Measurements from ENCODE around the gene RAPGEF4. TPM values are rescaled to one million over a fixed set of nuclear protein-coding genes. Genes with fewer than 3 reads are reported as not detected.

RAPGEF4 gene
- total RNA-seq, 1 experiment from 2014 or later = 0.59 TPM

- ATAC-seq = peak; percentile 57
- Histone ChIP-seq H3K9me2 (ENCODE audit: insufficient read depth) (no peaks in the 10 kb centered on the region), H3K79me2 (ENCODE audit: insufficient read depth, low read length) (no peaks in the 10 kb centered on the region), H3K4me2 (ENCODE audit: low read length) (peak overlapping the region; percentile 52), H3K27me3 (ENCODE audit: insufficient read depth, low read length) (peaks cover 11% of the 10 kb centered on the region; the same call in 1 of the 2 replicates), H2AFZ (ENCODE audit: low read depth, low read length, poor library complexity, severe bottlenecking) (peak overlapping the region; percentile 57), H3K36me3 (ENCODE audit: control insufficient read depth in 1 of 2, insufficient read depth in 2 of 2, low read length in 2 of 2) (no peaks in the 10 kb centered on the region), H3K27ac (ENCODE audit: low read depth, low read length) (no peak overlapping the region), H3K4me1 (ENCODE audit: control insufficient read depth in 1 of 2, insufficient read depth in 2 of 2, low read length in 2 of 2) (peaks cover 16 to 17% of the 10 kb centered on the region in 2 experiments), H3K9ac (ENCODE audit: low read length) (no peak overlapping the region), H4K20me1 (ENCODE audit: insufficient read depth) (no peaks in the 10 kb centered on the region), H3K9me3 (ENCODE audit: control insufficient read depth in 1 of 2, insufficient read depth in 1 of 2, low read depth in 1 of 2, low read length in 2 of 2) (no peaks in the 10 kb centered on the region), H3K4me3 (replicated peaks in 1 of 2; ENCODE audit: low read depth in 1 of 2, low read length in 2 of 2) (no peak overlapping the region)
- BruUV-seq (replicated peaks) = no TSS peak
- ChIA-PET RAD21 (ENCODE audit: low non-redundant PET in 1 of 2, low total read pairs in 2 of 2, uncharacterized antibody in 2 of 2, unreplicated experiment in 2 of 2) (no interaction called here), CTCF (no interaction called here), POLR2A (no interaction called here)
- no peak for DNase-seq (ENCODE audit: low read depth, low spot score)
- intact Hi-C loops (cut with micrococcal nuclease) = no loop called here
- TF ChIP-seq CBX3 (IDR thresholded peaks at IDR 0.05; ENCODE audit: low read depth) (no peak), POLR2A (IDR thresholded peaks at IDR 0.05; ENCODE audit: borderline replicate concordance, extremely low read depth, insufficient read depth, insufficient read length) (no peak), ZFX (IDR thresholded peaks at IDR 0.05) (no peak), POLR2AphosphoS5 (IDR thresholded peaks at IDR 0.05; ENCODE audit: low read depth, low read length) (no peak), EGR1 (IDR thresholded peaks at IDR 0.05; ENCODE audit: low read depth) (no peak)
Observed at GRCh38 chr2:172782506-172783164, 47.0 kb downstream of the RAPGEF4 start.

DNA sequence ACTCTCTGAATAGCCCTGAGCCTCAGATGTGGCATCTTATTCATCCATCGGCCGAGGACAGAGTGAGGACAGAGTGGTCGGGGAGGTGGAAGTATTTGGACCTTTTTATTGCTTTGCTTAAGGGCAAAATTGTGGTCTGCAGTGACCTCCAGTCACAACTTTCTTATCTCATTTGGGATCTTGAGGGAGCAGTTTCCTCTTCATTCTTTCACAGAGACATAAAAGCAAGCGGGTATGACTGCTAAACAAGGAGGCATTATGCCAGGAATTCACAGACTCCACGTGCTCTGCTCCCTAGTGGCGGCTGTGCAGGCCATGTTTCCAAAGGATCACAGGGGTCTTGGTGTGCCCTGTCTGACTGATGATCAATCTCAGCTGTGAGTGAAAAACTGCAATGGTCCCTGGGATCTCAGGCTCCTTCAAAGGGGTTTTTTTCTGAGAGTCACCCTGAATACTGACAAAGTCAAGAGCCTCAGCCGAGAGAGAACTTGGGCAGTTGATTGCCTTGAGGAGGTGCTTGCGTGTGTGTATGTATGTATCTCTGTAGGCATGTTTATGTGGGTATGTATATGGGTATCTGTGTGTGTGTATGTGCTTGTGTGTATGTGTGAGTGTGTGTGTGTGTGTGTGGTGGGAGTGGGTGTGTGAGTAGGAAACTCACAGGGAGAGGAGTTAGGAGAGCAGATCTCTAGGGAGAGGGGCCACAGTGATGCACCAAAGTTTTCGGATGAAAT, 47.7 kb downstream of the RAPGEF4 start:
- peak overlapping the region; percentile 52 for H3K4me2 ChIP-seq (ENCODE audit: low read length)
- no peaks in the 10 kb centered on the region for H3K9me3 ChIP-seq (ENCODE audit: control insufficient read depth in 1 of 2, insufficient read depth in 1 of 2, low read depth in 1 of 2, low read length in 2 of 2)
- ATAC-seq = peak; percentile 91
- RAD21 ChIA-PET (ENCODE audit: low non-redundant PET in 1 of 2, low total read pairs in 2 of 2, uncharacterized antibody in 2 of 2, unreplicated experiment in 2 of 2) = no interaction called here
- intact Hi-C loops (cut with micrococcal nuclease) = no loop called here
- no TSS peak for BruUV-seq (replicated peaks)
- H3K9ac ChIP-seq (ENCODE audit: low read length) = no peak overlapping the region
- CTCF ChIA-PET = no interaction called here
- peak; percentile 62 for DNase-seq (ENCODE audit: low read depth, low spot score)
- H3K9me2 ChIP-seq (ENCODE audit: insufficient read depth) = no peaks in the 10 kb centered on the region
- H3K4me3 ChIP-seq (replicated peaks in 1 of 2; ENCODE audit: low read depth in 1 of 2, low read length in 2 of 2) = no peak overlapping the region
- no peak overlapping the region for H3K27ac ChIP-seq (ENCODE audit: low read depth, low read length)
- H3K79me2 ChIP-seq (ENCODE audit: insufficient read depth, low read length) = no peaks in the 10 kb centered on the region
- no peaks in the 10 kb centered on the region for H3K36me3 ChIP-seq (ENCODE audit: control insufficient read depth in 1 of 2, insufficient read depth in 2 of 2, low read length in 2 of 2)
- POLR2A ChIA-PET = no interaction called here
- peak overlapping the region; percentile 57 for H2AFZ ChIP-seq (ENCODE audit: low read depth, low read length, poor library complexity, severe bottlenecking)
- no peaks in the 10 kb centered on the region for H4K20me1 ChIP-seq (ENCODE audit: insufficient read depth)
- peaks cover 11% of the 10 kb centered on the region; the same call in 1 of the 2 replicates for H3K27me3 ChIP-seq (ENCODE audit: insufficient read depth, low read length)
- H3K4me1 ChIP-seq (ENCODE audit: control insufficient read depth in 1 of 2, insufficient read depth in 2 of 2, low read length in 2 of 2) = peaks cover 16 to 17% of the 10 kb centered on the region in 2 experiments
- TF ChIP-seq, protein P1, sequence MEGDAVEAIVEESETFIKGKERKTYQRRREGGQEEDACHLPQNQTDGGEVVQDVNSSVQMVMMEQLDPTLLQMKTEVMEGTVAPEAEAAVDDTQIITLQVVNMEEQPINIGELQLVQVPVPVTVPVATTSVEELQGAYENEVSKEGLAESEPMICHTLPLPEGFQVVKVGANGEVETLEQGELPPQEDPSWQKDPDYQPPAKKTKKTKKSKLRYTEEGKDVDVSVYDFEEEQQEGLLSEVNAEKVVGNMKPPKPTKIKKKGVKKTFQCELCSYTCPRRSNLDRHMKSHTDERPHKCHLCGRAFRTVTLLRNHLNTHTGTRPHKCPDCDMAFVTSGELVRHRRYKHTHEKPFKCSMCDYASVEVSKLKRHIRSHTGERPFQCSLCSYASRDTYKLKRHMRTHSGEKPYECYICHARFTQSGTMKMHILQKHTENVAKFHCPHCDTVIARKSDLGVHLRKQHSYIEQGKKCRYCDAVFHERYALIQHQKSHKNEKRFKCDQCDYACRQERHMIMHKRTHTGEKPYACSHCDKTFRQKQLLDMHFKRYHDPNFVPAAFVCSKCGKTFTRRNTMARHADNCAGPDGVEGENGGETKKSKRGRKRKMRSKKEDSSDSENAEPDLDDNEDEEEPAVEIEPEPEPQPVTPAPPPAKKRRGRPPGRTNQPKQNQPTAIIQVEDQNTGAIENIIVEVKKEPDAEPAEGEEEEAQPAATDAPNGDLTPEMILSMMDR (IDR thresholded peaks at IDR 0.05 in 2 of 3, conservative IDR thresholded peaks at IDR 0.05 in 1 of 3; ENCODE audit: borderline replicate concordance in 1 of 3, insufficient read depth in 1 of 3, low read depth in 2 of 3, low read length in 2 of 3) = peak in 2 of 3 experiments; percentile 19 to 29; a peak in 3 of 6 replicates
- no peak for TF ChIP-seq EZH2 (IDR thresholded peaks at IDR 0.05)
- no peak for TF ChIP-seq REST (IDR thresholded peaks at IDR 0.05; ENCODE audit: low read depth)
- peak; percentile 19; the same call in 1 of the 2 replicates for TF ChIP-seq RAD21 (IDR thresholded peaks at IDR 0.05; ENCODE audit: low read depth)
- TF ChIP-seq, protein P2, sequence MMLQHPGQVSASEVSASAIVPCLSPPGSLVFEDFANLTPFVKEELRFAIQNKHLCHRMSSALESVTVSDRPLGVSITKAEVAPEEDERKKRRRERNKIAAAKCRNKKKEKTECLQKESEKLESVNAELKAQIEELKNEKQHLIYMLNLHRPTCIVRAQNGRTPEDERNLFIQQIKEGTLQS (IDR thresholded peaks at IDR 0.05) = no peak
- TF ChIP-seq FOSL1 (IDR thresholded peaks at IDR 0.05; ENCODE audit: low read depth) = peak; percentile 45
- TF ChIP-seq CBX3 (IDR thresholded peaks at IDR 0.05; ENCODE audit: low read depth) = no peak
- no peak for TF ChIP-seq ELF1 (IDR thresholded peaks at IDR 0.05; ENCODE audit: borderline replicate concordance, low read depth)
- peak; percentile 28; the same call in 1 of the 2 replicates for TF ChIP-seq POLR2AphosphoS5 (IDR thresholded peaks at IDR 0.05; ENCODE audit: low read depth, low read length)
- TF ChIP-seq MAX (IDR thresholded peaks at IDR 0.05) = peak; percentile 90
